Cardiac fibroblast (primary cell): Measurements from ENCODE around the gene NAV3.

Source experiments
- DNase-seq, 2 donors: peaks; one replicate each; pipeline versions ENCODE4 v3.0.0 to v3.0.0-alpha.2; 2010; ENCODE audit warnings: low read depth in 2 of 2
- H3K4me3 ChIP-seq, 2 donors: replicated peaks in 1 of 2; 1 replicate in 1 of 2; 2 replicates in 1 of 2; pipeline ENCODE4 v1.5.1; 2011; ENCODE audit warnings: low read depth in 2 of 2, low read length in 2 of 2, mild to moderate bottlenecking in 2 of 2, moderate library complexity in 1 of 2
- CTCF ChIP-seq: IDR thresholded peaks from one replicate; pipeline ENCODE4 v1.5.1; 2011; ENCODE audit warnings: low read depth, mild to moderate bottlenecking, low read length, inconsistent platforms

NAV3 gene

GRCh38 chr12:78260976-78261375, 430.3 kb downstream of the NAV3 start:
- no peak overlapping the region for H3K4me3 ChIP-seq
- TF ChIP-seq CTCF = no peak
- no peak for DNase-seq

- no peak for TF ChIP-seq CTCF
- no peak for DNase-seq
- H3K4me3 ChIP-seq = no peak overlapping the region
Measured at GRCh38 chr12:78261901-78262300, 431.2 kb downstream of the NAV3 start.
